ENCODE measurements around the gene CRAT. TPM values are rescaled to one million over a fixed set of nuclear protein-coding genes. Genes with fewer than 3 reads are reported as not detected.

Gene CRAT
- total and polyA plus RNA-seq, 2 experiments from 2014 or later = 4.6 to 9.9 TPM

GRCh38 chr9:129108083-129108804 is 2.3 kb downstream of the CRAT start (continued):
- TF ChIP-seq REST (IDR thresholded peaks at IDR 0.05; ENCODE audit: unreplicated experiment) (no peak), ETS1 (IDR thresholded peaks at IDR 0.05) (no peak), JUNB (IDR thresholded peaks at IDR 0.05; ENCODE audit: unreplicated experiment) (no peak), ZNF114 (CRISPR knock-in tag; IDR thresholded peaks at IDR 0.05) (no peak), POLR2AphosphoS5 (IDR thresholded peaks at IDR 0.05; ENCODE audit: low read depth) (no peak)

- Histone ChIP-seq H3K27me3 (ENCODE audit: insufficient read depth) (peaks cover 18% of the 10 kb centered on the region), H3K4me3 (no peak overlapping the region), H3K4me1 (ENCODE audit: insufficient read depth) (peaks cover 11% of the 10 kb centered on the region), H3K79me2 (replicated peaks; ENCODE audit: insufficient read depth) (peaks cover 9% of the 10 kb centered on the region), H2AFZ (no peak overlapping the region), H3K4me2 (no peak overlapping the region), H3K27ac (ENCODE audit: low read depth) (no peak overlapping the region), H4K20me1 (replicated peaks; ENCODE audit: insufficient read depth) (no peaks in the 10 kb centered on the region), H3K9me2 (ENCODE audit: insufficient read depth) (no peaks in the 10 kb centered on the region), H3F3A (replicated peaks; ENCODE audit: low read depth) (peaks cover 6% of the 10 kb centered on the region; the same call in 1 of the 2 replicates), H3K36me3 (ENCODE audit: insufficient read depth) (no peaks in the 10 kb centered on the region)
- DNase-seq (ENCODE audit: low spot score) (no peak), ATAC-seq (no peak)
- peaks cover 13% of the 10 kb centered on the region for H3K4me1 Mint-ChIP-seq
- H3K36me3 Mint-ChIP-seq (ENCODE audit: low read depth) = no peaks in the 10 kb centered on the region; the same call in 1 of the 3 replicates
- H3K27ac Mint-ChIP-seq = no peak overlapping the region
- no peaks in the 10 kb centered on the region for H3K9me3 Mint-ChIP-seq
- H3K27me3 Mint-ChIP-seq (ENCODE audit: insufficient read depth, low read depth, poor library complexity) = peaks cover 23% of the 10 kb centered on the region
- TF ChIP-seq STAT1 (IDR thresholded peaks at IDR 0.05; ENCODE audit: unreplicated experiment) (no peak), EZH2phosphoT487 (IDR thresholded peaks at IDR 0.05; ENCODE audit: unreplicated experiment) (no peak), JUNB (IDR thresholded peaks at IDR 0.05; ENCODE audit: unreplicated experiment) (no peak), EZH2 (IDR thresholded peaks at IDR 0.05; ENCODE audit: low read depth, unreplicated experiment) (no peak), CTCF (conservative IDR thresholded peaks at IDR 0.05; ENCODE audit: low read depth in 2 of 2) (no peak), POLR2AphosphoS5 (IDR thresholded peaks at IDR 0.05; ENCODE audit: low read depth) (no peak), ZNF331 (CRISPR knock-in tag; IDR thresholded peaks at IDR 0.05; ENCODE audit: low read depth) (no peak)
- no peak overlapping the region for H3K4me3 Mint-ChIP-seq
Measured at GRCh38 chr9:129107651-129108050, 2.9 kb downstream of the CRAT start.

Data from GM23338 (cell line).